Nephron (organoid): ENCODE data around the gene CDC42SE2.
A peak's percentile ranks its signal among the peaks of the same experiment; 100 is the strongest.
"Not testable (repeated sequence)": the region's sequence is repeated elsewhere in the genome, so short reads cannot be mapped to it uniquely, and the experiment has no call there.

ENCODE experiments used
- H3K27ac Mint-ChIP-seq, 3 experiments: 2 replicates each; pipeline ENCODE4 v1.8.0; 2020; ENCODE audit warnings: mixed read lengths in 3 of 3, mild to moderate bottlenecking in 2 of 3, moderate library complexity in 1 of 3
- H3K27me3 Mint-ChIP-seq: 2 replicates; pipeline ENCODE4 v1.8.0; 2021; ENCODE audit warnings: low read depth, mild to moderate bottlenecking, moderate library complexity, mixed read lengths
- H3K36me3 Mint-ChIP-seq: 2 replicates; pipeline ENCODE4 v1.8.0; 2020; ENCODE audit warnings: low read depth, mixed read lengths
- H3K4me1 Mint-ChIP-seq: 2 replicates; pipeline ENCODE4 v1.8.0; 2020; ENCODE audit warnings: mixed read lengths
- H3K4me3 Mint-ChIP-seq, 3 experiments: 2 replicates each; pipeline ENCODE4 v1.8.0; 2020; ENCODE audit warnings: mild to moderate bottlenecking in 3 of 3, mixed read lengths in 3 of 3, moderate library complexity in 2 of 3
- H3K9me3 Mint-ChIP-seq: 2 replicates; pipeline ENCODE4 v1.8.0; 2020; ENCODE audit warnings: mixed read lengths
- CTCF ChIP-seq, 3 experiments: fragments of 200-600 bp; sonication (generic); IDR thresholded peaks; one replicate each; pipeline ENCODE4 v1.5.0; 2021; ENCODE audit warnings: antibody characterized with exemption in 3 of 3; ENCODE audit not compliant: unreplicated experiment in 3 of 3

CDC42SE2 gene

GRCh38 chr5:131378721-131379541, 115.1 kb downstream of the CDC42SE2 start:
- H3K36me3 Mint-ChIP-seq: no peaks in the 10 kb centered on the region
- H3K9me3 Mint-ChIP-seq: no peaks in the 10 kb centered on the region
- no peak for TF ChIP-seq CTCF (IDR thresholded peaks at IDR 0.05; ENCODE audit: unreplicated experiment in 3 of 3)
- H3K27ac Mint-ChIP-seq: peak overlapping the region; percentile 43 to 80 (median 61)
- H3K4me3 Mint-ChIP-seq: no peak overlapping the region
- H3K27me3 Mint-ChIP-seq: no peaks in the 10 kb centered on the region
- H3K4me1 Mint-ChIP-seq: peaks cover 21% of the 10 kb centered on the region

- H3K4me1 Mint-ChIP-seq: peaks cover 21% of the 10 kb centered on the region
- peak overlapping the region in 1 of 3 experiments; percentile 80 for H3K27ac Mint-ChIP-seq
- TF ChIP-seq CTCF (IDR thresholded peaks at IDR 0.05; ENCODE audit: unreplicated experiment in 3 of 3): no peak
- no peaks in the 10 kb centered on the region for H3K36me3 Mint-ChIP-seq
- H3K4me3 Mint-ChIP-seq: no peak overlapping the region
- no peaks in the 10 kb centered on the region for H3K9me3 Mint-ChIP-seq
- no peaks in the 10 kb centered on the region for H3K27me3 Mint-ChIP-seq
These were observed 115.9 kb downstream of the CDC42SE2 start for GRCh38 chr5:131379723-131380122.

- not testable (repeated sequence) for H3K9me3 Mint-ChIP-seq, H3K27me3 Mint-ChIP-seq, H3K36me3 Mint-ChIP-seq, H3K4me3 Mint-ChIP-seq
- H3K27ac Mint-ChIP-seq: peak overlapping the region in 1 of 3 experiments; percentile 51
- H3K4me1 Mint-ChIP-seq: peaks cover 21% of the 10 kb centered on the region
These were observed 116.4 kb downstream of the CDC42SE2 start for GRCh38 chr5:131380238-131380637.

- H3K27ac Mint-ChIP-seq: peak overlapping the region in 2 of 3 experiments; percentile 14 to 51
- no peaks in the 10 kb centered on the region for H3K27me3 Mint-ChIP-seq
- no peaks in the 10 kb centered on the region for H3K9me3 Mint-ChIP-seq
These were observed 117.2 kb downstream of the CDC42SE2 start for GRCh38 chr5:131381021-131381420.

GRCh38 chr5:131381777-131382176, 117.9 kb downstream of the CDC42SE2 start:
- Mint-ChIP-seq H3K4me3 (no peak overlapping the region), H3K9me3 (no peaks in the 10 kb centered on the region), H3K27me3 (no peaks in the 10 kb centered on the region), H3K36me3 (no peaks in the 10 kb centered on the region), H3K4me1 (peaks cover 21% of the 10 kb centered on the region), H3K27ac (peak overlapping the region in 2 of 3 experiments; percentile 33 to 35)
- no peak for TF ChIP-seq CTCF (IDR thresholded peaks at IDR 0.05; ENCODE audit: unreplicated experiment in 3 of 3)

More at GRCh38 chr5:131381021-131381420, 117.2 kb downstream of the CDC42SE2 start:
- H3K4me1 Mint-ChIP-seq: peaks cover 21% of the 10 kb centered on the region
- H3K36me3 Mint-ChIP-seq: no peaks in the 10 kb centered on the region
- H3K4me3 Mint-ChIP-seq: no peak overlapping the region
- no peak for TF ChIP-seq CTCF (IDR thresholded peaks at IDR 0.05; ENCODE audit: unreplicated experiment in 3 of 3)

GRCh38 chr5:131382407-131383395, 118.8 kb downstream of the CDC42SE2 start:
- H3K4me1 Mint-ChIP-seq: peaks cover 21% of the 10 kb centered on the region
- H3K27ac Mint-ChIP-seq: no peak overlapping the region
- no peaks in the 10 kb centered on the region for H3K27me3 Mint-ChIP-seq
- no peaks in the 10 kb centered on the region for H3K9me3 Mint-ChIP-seq
- H3K36me3 Mint-ChIP-seq: no peaks in the 10 kb centered on the region
- TF ChIP-seq CTCF (IDR thresholded peaks at IDR 0.05; ENCODE audit: unreplicated experiment in 3 of 3): peak; percentile 28 to 44 (median 37)
- no peak overlapping the region for H3K4me3 Mint-ChIP-seq
